Spleen (tissue), 7 donors: Measurements from ENCODE around the gene SLC2A10.

Experiments used
- CTCF ChIP-seq, 11 experiments: fragments of 200-600 bp in 7 of 11; fragments of 450-650 bp in 4 of 11; sonication (generic) in 4 of 11; IDR thresholded peaks in 8 of 11; conservative IDR thresholded peaks in 3 of 11; 1 replicate in 7 of 11; 2 replicates in 4 of 11; pipeline versions ENCODE4 v1.4.0 to v1.8.0; 2016 to 2021; ENCODE audit warnings: antibody characterized with exemption in 11 of 11, inconsistent platforms in 4 of 11, mild to moderate bottlenecking in 1 of 11
- POLR2A ChIP-seq, 3 donors: fragments of 450-650 bp; IDR thresholded peaks; one replicate each; pipeline ENCODE4 v1.5.1; 2017; ENCODE audit warnings: antibody characterized with exemption in 3 of 3, mild to moderate bottlenecking in 1 of 3
- POLR2AphosphoS5 ChIP-seq, 3 donors: sonication (generic); formaldehyde crosslinking; IDR thresholded peaks; one replicate each; pipeline ENCODE4 v1.5.1; 2017; ENCODE audit warnings: antibody characterized with exemption in 3 of 3
- donor health status: DM: no; HTN: no; CAD: no; lungs with moderate emphysema.
- donor health status: DM: no; HTN: no; CAD: no.
- donor health status: DM: no; HTN: no; CAD: no.

GRCh38 chr20:46751856-46752255 lies 42.4 kb downstream of the SLC2A10 start:
- TF ChIP-seq CTCF (IDR thresholded peaks at IDR 0.05 in 8 of 11, conservative IDR thresholded peaks at IDR 0.05 in 3 of 11): no peak
- no peak for TF ChIP-seq POLR2A (IDR thresholded peaks at IDR 0.05)
- TF ChIP-seq POLR2AphosphoS5 (IDR thresholded peaks at IDR 0.05): no peak
